HG02571 (cell line): Measurements from ENCODE around the gene CHID1.

Source experiments
- ATAC-seq: cut with Tn5 transposase; IDR thresholded peaks from one replicate; pipeline ENCODE4 v1.9.1; 2021; ENCODE audit warnings: mild to moderate bottlenecking, moderate library complexity; ENCODE audit not compliant: unreplicated experiment

CHID1 gene

DNA sequence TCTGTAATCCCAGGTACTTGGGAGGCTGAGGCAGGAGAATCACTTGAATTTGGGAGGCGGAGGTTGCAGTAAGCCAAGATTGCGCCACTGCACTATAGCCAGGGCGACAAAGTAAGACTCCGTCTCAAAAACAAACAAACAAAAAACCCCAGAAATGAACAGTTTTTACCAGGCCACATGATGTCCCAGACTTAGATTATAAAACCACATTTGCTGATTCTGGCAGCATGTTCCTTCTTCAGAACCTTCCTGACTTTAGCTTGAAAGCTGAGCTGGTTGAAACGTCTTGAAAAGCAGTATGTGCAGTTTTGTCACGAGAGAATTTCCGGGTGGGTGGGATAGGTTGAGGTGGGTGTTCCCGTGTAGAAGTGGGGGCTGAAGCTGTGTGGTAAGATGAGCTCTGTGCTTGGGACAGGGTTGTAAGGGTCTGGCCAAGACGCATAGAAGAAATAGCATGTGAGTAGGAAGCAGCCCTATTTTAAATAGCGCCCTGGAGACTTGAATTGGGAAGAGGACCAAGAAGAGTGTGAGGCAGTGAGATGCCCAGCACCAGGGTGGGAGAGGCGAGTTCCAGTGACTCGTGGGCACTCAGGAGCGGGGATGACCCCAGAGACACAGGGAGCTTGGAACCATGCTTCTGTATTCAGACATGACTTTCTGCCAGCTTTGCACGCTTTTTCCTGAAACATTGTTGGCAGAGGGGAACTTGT is 22.7 kb upstream of the CHID1 start:
- ATAC-seq, result no peak

- ATAC-seq, result no peak
Observed at GRCh38 chr11:932435-932834, 21.8 kb upstream of the CHID1 start.

DNA sequence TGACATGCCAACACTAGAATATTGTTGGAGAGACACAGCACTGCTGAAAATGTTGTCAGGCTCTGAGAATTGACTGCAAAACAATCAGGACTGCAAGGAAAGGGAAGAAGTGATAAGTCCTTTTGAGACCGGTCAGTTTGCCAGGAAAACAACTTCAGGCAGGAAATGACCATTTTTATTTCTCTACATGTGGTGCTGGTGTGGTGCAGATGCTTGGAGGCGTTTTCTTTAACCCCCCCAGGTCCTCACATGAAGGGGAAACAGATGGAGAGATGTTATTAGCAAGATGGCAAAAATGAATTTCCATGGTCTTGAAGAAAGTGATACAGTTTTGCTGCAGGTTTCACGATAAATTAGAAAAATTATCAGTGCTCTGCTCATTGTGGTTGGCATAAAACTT is 20.8 kb upstream of the CHID1 start:
- no peak for ATAC-seq

- no peak for ATAC-seq
Observed at GRCh38 chr11:929405-929804, 18.8 kb upstream of the CHID1 start.

DNA sequence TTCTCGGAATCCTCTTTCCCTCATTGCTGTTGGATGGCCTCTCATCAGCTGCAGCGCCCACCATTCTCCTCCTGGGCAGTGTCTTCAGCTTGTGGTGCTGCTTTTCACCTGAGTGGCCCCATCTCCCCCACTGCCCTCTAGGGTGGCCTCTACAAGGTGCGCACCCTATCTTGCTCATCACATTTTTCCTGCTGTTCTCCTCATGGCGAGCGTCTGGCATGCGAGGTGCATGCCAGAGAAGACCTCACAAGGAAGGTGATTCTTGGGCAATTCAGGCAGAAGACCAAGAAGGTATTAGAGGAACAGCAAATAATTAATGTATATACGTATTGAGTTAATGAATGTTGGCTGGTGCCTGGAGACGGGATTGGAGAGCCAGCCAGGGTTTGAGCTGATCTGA is 18.2 kb upstream of the CHID1 start:
- no peak for ATAC-seq

DNA sequence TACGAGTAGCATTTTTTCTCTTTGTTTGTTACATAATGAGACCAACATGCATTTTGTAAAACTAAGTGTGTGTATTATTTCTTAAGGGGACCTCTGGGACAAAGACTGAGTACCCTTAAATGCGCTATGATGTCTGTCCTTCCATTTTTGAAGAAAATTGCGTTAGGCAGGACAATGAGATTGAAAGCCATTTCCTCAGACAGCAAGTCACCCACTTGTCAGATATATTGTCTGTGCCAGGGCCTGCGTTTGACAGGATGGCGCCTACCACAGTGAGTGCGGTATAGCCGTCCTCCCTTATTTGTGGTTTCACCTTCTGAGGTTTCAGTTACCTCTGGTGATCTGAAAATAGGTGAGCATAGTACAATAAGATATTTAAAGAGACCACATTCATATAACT is 17.3 kb upstream of the CHID1 start:
- ATAC-seq, result no peak

DNA sequence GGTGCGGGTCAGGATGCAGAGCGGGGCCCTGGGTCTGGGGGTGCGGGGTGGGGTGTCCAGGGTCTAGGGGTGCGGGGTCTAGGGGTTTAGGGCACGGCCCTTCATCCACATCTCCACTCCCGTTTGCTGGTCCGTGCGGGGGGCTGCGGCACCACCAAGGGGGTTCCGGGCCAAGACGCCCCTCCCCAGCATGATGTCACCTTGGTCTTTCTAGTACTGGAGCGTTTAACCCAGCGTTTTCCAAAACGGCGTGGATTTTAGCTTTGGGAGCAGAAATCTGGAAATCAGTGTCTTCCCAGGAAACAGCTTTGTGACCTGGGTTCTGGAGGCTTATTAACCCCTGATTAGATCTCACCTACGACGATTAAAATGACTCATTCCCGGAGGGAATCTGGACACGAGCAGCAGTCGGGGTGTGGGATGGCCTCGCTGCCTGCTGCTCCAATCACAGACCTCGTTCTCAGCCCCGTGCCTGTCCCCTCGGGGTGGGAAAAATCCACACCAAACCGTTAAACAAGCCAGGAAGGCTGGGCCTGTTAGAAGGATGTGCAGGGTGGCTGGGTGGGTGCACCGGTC is 15.8 kb upstream of the CHID1 start:
- no peak for ATAC-seq

- ATAC-seq, result peak; percentile 43
Observed at GRCh38 chr11:925496-926301, 15.1 kb upstream of the CHID1 start, which contains the start of gene AP2A2. AP2A2 (plus strand) TSS chr11:925870; CDS start chr11:926022, 152 bp downstream.

DNA sequence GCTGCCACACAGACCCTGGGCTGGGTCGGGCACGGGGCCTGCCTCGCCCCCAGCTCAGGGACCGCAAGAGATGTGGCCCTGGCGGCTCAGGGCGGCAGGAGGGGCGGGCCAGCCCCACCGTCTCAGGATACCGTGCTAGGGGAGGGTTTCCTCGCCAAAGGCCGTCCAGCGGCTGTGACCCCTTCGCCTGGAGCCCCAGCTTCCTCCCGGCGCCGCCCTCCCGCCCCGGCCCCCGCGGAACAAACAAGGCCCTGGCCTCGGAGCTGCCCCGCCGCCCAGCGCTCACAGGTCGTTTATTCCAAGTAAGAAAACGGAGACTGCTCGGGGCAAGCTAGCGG is 14.5 kb upstream of the CHID1 start:
- no peak for ATAC-seq

DNA sequence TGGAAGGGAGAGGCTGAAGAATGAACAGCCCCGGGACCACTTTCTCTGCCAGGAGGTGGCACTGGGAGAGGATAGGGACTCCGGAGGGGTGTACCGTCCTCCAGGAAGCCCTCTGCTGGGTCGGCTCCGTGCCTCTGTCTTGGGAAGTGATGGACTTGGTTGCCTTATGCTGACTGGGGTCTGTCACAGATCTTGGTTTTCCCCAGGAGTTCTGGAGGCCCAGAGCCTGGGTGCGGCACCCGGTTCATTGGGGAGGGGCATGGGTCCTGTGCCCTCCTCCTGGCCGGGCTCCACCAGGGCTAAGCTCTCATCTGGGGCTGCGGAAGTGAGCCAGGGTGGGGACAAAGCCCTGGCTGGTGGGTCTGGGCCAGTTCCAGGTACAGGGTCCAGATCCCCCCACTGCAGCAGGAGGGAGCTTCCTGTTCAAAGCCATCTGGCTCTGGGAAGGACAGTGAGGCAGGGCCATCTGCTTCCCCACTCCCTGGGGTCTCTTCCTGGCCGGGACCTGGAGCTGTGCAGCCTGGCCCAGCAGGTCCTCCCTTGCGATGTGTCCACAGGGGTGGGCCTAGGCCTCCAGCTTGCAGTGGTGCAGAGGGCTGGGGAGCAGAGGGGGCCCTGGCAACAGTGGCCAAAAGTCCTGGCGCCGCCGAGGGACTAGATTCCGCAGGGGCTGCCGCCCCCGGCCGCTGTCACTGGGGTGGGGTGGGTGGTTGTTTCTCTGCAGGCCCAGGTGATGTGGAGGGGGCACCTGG is 14.0 kb upstream of the CHID1 start:
- no peak for ATAC-seq

- no peak for ATAC-seq
Observed at GRCh38 chr11:923691-924405, 13.2 kb upstream of the CHID1 start.

DNA sequence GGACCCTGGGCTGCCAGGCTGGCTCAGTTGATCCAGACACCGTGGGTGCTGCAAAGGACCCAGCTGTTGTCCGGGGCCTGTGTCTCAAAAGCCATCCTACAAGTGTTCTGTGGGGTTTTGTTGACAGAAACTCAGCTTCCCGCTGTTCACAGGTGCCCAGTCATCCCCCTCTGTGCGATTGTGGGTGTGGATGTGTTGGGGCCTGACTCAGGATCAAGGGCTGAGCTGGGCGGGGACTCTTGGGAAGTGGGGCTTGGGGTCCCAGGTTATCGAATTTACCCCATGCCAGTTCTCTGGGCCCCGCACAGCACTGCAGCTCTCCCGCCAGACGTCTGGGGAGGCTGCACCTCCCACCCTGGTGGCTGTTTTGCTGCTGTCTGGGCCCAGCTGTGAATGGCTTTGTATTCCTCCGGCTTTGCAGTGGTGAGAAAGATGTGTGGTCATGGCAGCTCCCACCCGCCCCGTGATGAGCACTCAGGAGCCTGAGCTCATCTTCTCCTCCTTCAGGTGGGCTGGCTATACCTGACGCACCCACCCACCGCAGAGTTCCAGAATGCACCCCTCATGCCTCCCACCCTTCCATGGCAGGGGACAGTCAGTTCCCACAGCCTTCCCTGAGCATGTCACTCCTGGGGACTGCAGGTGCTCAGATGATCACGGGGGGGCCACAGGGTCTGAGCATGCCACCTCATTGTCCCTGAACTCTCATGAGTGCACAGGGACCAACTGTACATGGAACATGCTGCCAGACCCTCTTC is 11.5 kb upstream of the CHID1 start:
- no peak for ATAC-seq

GRCh38 chr11:917426-917825 is 6.8 kb upstream of the CHID1 start:
- no peak for ATAC-seq

GRCh38 chr11:914747-915501 is 4.3 kb upstream of the CHID1 start:
- no peak for ATAC-seq

GRCh38 chr11:914204-914603 is 3.6 kb upstream of the CHID1 start:
- ATAC-seq, result no peak

GRCh38 chr11:913043-913442 is 2.4 kb upstream of the CHID1 start:
- no peak for ATAC-seq

- ATAC-seq, result no peak
Observed at GRCh38 chr11:912266-912665, 1.7 kb upstream of the CHID1 start.

DNA sequence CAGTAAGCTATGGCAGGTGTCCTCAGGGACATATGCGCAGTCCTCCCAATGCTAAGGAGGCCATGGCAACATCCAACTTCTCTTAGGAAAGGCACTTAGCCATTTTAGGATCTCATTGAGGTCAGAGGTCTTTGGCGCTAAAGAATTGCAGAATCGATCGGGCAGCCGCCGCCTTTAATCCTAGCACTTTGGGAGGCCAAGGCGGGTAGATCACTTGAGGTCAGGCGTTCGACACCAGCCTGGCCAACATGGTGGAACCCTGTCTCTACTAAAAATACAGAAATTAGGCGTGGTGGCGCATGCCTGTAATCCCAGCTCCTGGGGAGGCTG is 1.2 kb upstream of the CHID1 start:
- ATAC-seq, result no peak

- ATAC-seq, result peak; percentile 30
Observed at GRCh38 chr11:911031-911889, 650 bp upstream of the CHID1 start.
